ENCODE data around the gene ACTRT3.
A peak's percentile ranks its signal among the peaks of the same experiment; 100 is the strongest.

DNA sequence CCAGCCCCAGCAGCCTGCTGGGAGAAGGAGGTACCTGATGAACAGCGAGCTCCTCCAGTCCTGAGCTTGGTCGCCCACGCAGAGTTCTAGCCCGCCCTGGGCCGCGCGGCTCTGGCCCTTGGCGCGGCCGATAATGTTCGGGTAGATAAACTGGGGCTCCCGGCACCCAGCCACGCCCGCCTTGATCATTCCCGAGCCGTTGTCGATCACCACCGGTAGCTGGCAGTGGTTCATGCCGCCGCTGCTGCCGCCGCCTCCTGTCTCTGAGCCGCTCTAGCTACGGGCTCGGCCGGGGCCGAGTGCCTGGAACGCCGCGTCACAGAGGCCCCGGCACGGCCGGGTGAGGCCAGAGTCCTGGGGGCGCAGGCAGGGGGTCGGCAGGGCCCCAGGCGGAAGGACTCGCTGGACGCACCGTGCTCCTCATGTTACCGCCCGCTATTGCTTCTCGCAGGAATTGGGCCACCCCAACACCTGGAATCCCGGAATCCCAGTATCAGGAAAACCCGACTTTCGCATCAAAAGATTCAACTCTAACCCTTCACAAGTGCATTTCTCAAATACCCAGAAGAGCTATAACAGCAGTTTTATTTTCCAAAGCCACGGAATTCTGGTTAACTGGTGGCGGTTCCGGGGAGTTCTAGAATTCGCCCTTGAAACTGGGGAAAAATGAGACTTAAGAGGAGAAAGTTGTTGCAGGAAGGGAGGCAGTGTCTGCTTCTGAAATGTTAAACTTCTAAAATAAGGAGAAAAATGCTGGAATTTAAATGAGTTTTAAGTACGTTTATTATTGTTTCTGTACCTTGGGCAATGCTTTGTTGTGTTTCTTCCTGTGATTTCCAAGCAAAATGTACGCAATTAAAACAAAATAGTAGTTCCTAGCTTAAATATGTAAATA lies at the start of gene ACTRT3:
- TF ChIP-seq, protein P1, sequence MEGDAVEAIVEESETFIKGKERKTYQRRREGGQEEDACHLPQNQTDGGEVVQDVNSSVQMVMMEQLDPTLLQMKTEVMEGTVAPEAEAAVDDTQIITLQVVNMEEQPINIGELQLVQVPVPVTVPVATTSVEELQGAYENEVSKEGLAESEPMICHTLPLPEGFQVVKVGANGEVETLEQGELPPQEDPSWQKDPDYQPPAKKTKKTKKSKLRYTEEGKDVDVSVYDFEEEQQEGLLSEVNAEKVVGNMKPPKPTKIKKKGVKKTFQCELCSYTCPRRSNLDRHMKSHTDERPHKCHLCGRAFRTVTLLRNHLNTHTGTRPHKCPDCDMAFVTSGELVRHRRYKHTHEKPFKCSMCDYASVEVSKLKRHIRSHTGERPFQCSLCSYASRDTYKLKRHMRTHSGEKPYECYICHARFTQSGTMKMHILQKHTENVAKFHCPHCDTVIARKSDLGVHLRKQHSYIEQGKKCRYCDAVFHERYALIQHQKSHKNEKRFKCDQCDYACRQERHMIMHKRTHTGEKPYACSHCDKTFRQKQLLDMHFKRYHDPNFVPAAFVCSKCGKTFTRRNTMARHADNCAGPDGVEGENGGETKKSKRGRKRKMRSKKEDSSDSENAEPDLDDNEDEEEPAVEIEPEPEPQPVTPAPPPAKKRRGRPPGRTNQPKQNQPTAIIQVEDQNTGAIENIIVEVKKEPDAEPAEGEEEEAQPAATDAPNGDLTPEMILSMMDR (conservative IDR thresholded peaks at IDR 0.05; ENCODE audit: low read length): 0 out of 2 replicates have a peak, but pooled peaks have one; percentile 21
- TF ChIP-seq EZH2phosphoT487 (IDR thresholded peaks at IDR 0.05; ENCODE audit: borderline replicate concordance, low read depth, low read length): no peak
